Esophagus muscularis mucosa (tissue), 4 donors: ENCODE results near the gene HBG2. TPM values are rescaled to one million over a fixed set of nuclear protein-coding genes. Genes with fewer than 3 reads are reported as not detected.

ENCODE experiments used
- DNase-seq: peaks from one replicate; pipeline ENCODE4 v3.0.0-alpha.2; 2017; ENCODE audit errors: extremely low spot score
- H3K27ac ChIP-seq, 4 donors: fragments of 200-600 bp; sonication (generic); replicated peaks in 1 of 4; 1 replicate in 3 of 4; 2 replicates in 1 of 4; pipeline ENCODE4 v1.5.1; 2016 to 2019; ENCODE audit warnings: mild to moderate bottlenecking in 1 of 4
- H3K27me3 ChIP-seq, 4 donors: fragments of 200-600 bp; sonication (generic); one replicate each; pipeline versions ENCODE4 v1.5.1 to v1.6.0; 2016 to 2019
- H3K36me3 ChIP-seq, 4 donors: fragments of 200-600 bp; sonication (generic); one replicate each; pipeline ENCODE4 v1.5.1; 2016 to 2019
- H3K4me1 ChIP-seq, 4 donors: fragments of 200-600 bp; sonication (generic); one replicate each; pipeline ENCODE4 v1.5.1; 2016 to 2019
- H3K4me3 ChIP-seq, 4 donors: fragments of 200-600 bp; sonication (generic); 1 replicate in 2 of 4; 2 replicates in 2 of 4; pipeline ENCODE4 v1.5.1; 2016 to 2019; ENCODE audit warnings: mild to moderate bottlenecking in 4 of 4, moderate library complexity in 1 of 4
- H3K9me3 ChIP-seq, 4 donors: fragments of 200-600 bp; sonication (generic); 1 replicate in 3 of 4; 2 replicates in 1 of 4; pipeline ENCODE4 v1.5.1; 2016 to 2019
- CTCF ChIP-seq, 3 experiments: fragments of 200-600 bp in 2 of 3; fragments of 450-650 bp in 1 of 3; sonication (generic) in 2 of 3; IDR thresholded peaks; one replicate each; pipeline ENCODE4 v1.5.1; 2017 to 2019; ENCODE audit warnings: antibody characterized with exemption in 3 of 3, mild to moderate bottlenecking in 2 of 3, moderate library complexity in 1 of 3
- EP300 ChIP-seq: sonication (generic); formaldehyde crosslinking; IDR thresholded peaks from one replicate; pipeline ENCODE4 v1.6.1; 2017; ENCODE audit warnings: antibody characterized with exemption
- POLR2A ChIP-seq: fragments of 450-650 bp; IDR thresholded peaks from one replicate; pipeline ENCODE4 v1.6.1; 2017; ENCODE audit warnings: antibody characterized with exemption, moderate library complexity, mild to moderate bottlenecking, low read depth
- POLR2AphosphoS5 ChIP-seq, 2 donors: sonication (generic); formaldehyde crosslinking; IDR thresholded peaks; one replicate each; pipeline ENCODE4 v1.6.1; 2017; ENCODE audit warnings: antibody characterized with exemption in 2 of 2
- WGBS: methylation state at CpG from one replicate; pipeline ENCODE4 v1.1.5; 2018; 5-methylcytosine and 5-hydroxymethylcytosine counted together
- intact Hi-C: fragments of 100-400 bp; cut with DNase I; formaldehyde crosslinking; loops from one replicate; pipeline ENCODE4 v1.15.1; 2023
- total RNA-seq, 4 donors: library from RNA; depleted of rRNA; stranded (reverse); fragments of >200 nt; gene quantifications; one replicate each; pipeline versions ENCODE4 v1.1.0 to v1.2.1, GENCODE V29; 2016

HBG2 gene
- total RNA-seq, 4 donors from 2014 or later: not detected

GRCh38 chr11:5286901-5287300 is 32.3 kb upstream of the HBG2 start:
- H3K4me3 ChIP-seq: no peak overlapping the region
- no peaks in the 10 kb centered on the region for H3K36me3 ChIP-seq
- WGBS: 83% methylated on average over 3 of the region's 3 CpGs
- intact Hi-C loops: no loop called here
- TF ChIP-seq POLR2AphosphoS5 (IDR thresholded peaks at IDR 0.05): no peak
- no peak for TF ChIP-seq CTCF (IDR thresholded peaks at IDR 0.05)
- no peaks in the 10 kb centered on the region for H3K4me1 ChIP-seq
- no peaks in the 10 kb centered on the region for H3K27me3 ChIP-seq
- H3K9me3 ChIP-seq: no peaks in the 10 kb centered on the region
- no peak overlapping the region for H3K27ac ChIP-seq
- DNase-seq: no peak

GRCh38 chr11:5286351-5286750 is 31.8 kb upstream of the HBG2 start:
- no peaks in the 10 kb centered on the region for H3K4me1 ChIP-seq
- no peaks in the 10 kb centered on the region for H3K9me3 ChIP-seq
- no peaks in the 10 kb centered on the region for H3K27me3 ChIP-seq
- intact Hi-C loops: no loop called here
- TF ChIP-seq CTCF (IDR thresholded peaks at IDR 0.05) (no peak), POLR2A (no peak), EP300 (no peak), POLR2AphosphoS5 (IDR thresholded peaks at IDR 0.05) (no peak)
- DNase-seq: no peak
- 22% methylated on average over 1 of the region's 1 CpG for WGBS
- no peak overlapping the region for H3K4me3 ChIP-seq
- no peak overlapping the region for H3K27ac ChIP-seq
- H3K36me3 ChIP-seq: no peaks in the 10 kb centered on the region

- intact Hi-C loops: no loop called here
- Histone ChIP-seq H3K27me3 (no peaks in the 10 kb centered on the region), H3K4me1 (peaks cover 0 to 3% (median under 1%) of the 10 kb centered on the region in 4 donors), H3K27ac (no peak overlapping the region), H3K9me3 (no peaks in the 10 kb centered on the region), H3K36me3 (no peaks in the 10 kb centered on the region), H3K4me3 (no peak overlapping the region)
- DNase-seq: no peak
- 79% methylated on average over 4 of the region's 4 CpGs for WGBS
- TF ChIP-seq CTCF (IDR thresholded peaks at IDR 0.05) (no peak), EP300 (no peak), POLR2AphosphoS5 (IDR thresholded peaks at IDR 0.05) (no peak), POLR2A (no peak)
These were observed 31.2 kb upstream of the HBG2 start for GRCh38 chr11:5285703-5286340.

- Histone ChIP-seq H3K4me1 (peaks cover 0 to 7% (median 2%) of the 10 kb centered on the region in 4 donors), H3K27me3 (no peaks in the 10 kb centered on the region), H3K9me3 (no peaks in the 10 kb centered on the region), H3K27ac (no peak overlapping the region), H3K4me3 (no peak overlapping the region), H3K36me3 (no peaks in the 10 kb centered on the region)
- DNase-seq: no peak
- no peak for TF ChIP-seq EP300
- TF ChIP-seq CTCF (IDR thresholded peaks at IDR 0.05): no peak
- no peak for TF ChIP-seq POLR2AphosphoS5 (IDR thresholded peaks at IDR 0.05)
- no peak for TF ChIP-seq POLR2A
- intact Hi-C loops: no loop called here
- 100% methylated on average over 2 of the region's 2 CpGs for WGBS
These were observed 30.1 kb upstream of the HBG2 start for GRCh38 chr11:5284637-5285036.

- no peak overlapping the region for H3K4me3 ChIP-seq
- no peaks in the 10 kb centered on the region for H3K27me3 ChIP-seq
- intact Hi-C loops: no loop called here
- no peak for DNase-seq
- H3K4me1 ChIP-seq: peaks cover 0 to 7% (median 2%) of the 10 kb centered on the region in 4 donors
- H3K36me3 ChIP-seq: no peaks in the 10 kb centered on the region
- H3K27ac ChIP-seq: no peak overlapping the region
- 61% methylated on average over 1 of the region's 1 CpG for WGBS
- H3K9me3 ChIP-seq: no peaks in the 10 kb centered on the region
- TF ChIP-seq CTCF (IDR thresholded peaks at IDR 0.05) (no peak), POLR2A (no peak), POLR2AphosphoS5 (IDR thresholded peaks at IDR 0.05) (no peak), EP300 (no peak)
These were observed 29.3 kb upstream of the HBG2 start for GRCh38 chr11:5283882-5284281.
